NOMO-1 treated with dmso at 0.1 percent for 144 hours (cell line): ENCODE results near the gene GPA33.

Experiments used
- DNase-seq: peaks from one replicate; lab custom pipeline; 2025; ENCODE audit not compliant: unreplicated experiment; lab: John Stamatoyannopoulos, UW

Gene GPA33

DNA sequence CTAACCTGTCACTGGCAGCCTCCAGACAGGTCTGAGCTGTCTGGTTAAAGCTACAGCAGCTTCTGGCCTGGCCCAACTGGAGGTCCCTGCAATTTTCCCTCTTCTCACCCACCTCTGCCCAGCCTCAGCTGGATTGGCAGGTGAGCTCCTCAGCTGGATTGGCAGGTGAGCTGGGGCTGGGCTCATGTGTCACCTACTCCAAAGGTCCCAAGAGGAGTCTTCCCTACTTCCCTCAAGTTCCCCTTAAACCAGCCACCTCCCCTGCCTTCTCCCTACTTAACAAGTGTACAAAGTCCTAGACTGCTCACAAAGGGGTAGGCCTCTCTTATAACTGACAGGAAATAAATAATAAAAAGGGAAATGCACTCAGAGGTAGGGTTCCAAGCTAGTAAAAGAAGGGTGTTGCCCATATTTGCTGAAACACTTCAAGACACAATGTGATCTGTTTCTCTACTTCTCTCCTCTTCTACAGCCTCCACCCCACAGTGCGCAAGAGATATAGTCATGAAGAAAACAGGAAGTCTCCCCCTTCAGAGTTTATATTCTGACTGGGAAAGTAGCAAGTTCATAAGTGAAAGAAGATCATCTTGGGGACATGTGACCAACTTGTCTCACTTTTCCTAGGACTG lies at the start of gene GPA33:
TSS of gene GPA33 (minus strand) at position 64 of the 629 bp plus-strand sequence. CDS start 90 bp downstream, outside the sequence.
- DNase-seq, result peak; percentile 92

GRCh38 chr1:167138703-167139102 lies 48.5 kb upstream of the GPA33 start:
- no peak for DNase-seq

GRCh38 chr1:167137793-167138510 lies 47.8 kb upstream of the GPA33 start:
- DNase-seq, result no peak

DNA sequence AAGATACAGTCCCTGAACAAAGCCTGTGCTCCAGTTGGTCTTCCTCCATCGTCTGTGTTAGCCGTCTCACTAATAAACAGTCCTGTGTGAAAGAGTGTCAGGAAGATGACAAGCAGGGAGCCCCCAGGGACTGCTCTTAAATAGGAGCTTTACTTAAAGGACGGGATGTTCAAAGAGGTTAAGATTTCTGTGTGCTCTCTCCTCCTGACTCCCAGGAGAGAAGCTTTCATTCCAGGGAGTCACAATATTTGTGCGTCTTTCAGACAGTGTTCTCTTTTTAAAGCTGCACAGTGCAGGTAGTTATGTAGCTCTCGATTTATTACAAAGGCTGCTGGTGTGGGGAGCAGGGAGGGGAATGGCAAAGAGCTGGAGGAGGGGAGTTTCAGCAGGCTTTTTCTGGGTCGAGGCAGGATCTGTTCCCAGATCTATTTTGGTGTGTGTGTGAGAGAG lies 47.2 kb upstream of the GPA33 start:
- no peak for DNase-seq

DNA sequence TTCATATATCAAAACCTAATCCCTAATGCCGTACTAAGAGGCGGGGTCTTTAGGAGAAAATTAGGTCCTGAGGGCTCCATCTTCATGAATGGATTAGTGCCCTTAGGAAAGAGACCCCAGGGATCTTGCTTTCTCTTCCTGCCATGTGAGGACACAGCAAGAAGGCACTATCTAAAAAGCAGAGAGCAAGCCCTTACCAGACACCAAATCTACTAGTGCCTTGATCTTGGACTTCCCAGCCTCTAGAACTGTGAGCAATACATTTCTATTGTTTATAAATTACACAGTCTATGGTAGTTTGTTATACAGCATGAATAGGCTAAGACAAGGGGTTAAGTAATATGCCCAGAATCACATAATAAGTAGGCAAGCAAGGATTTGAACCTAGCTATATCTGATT lies 46.6 kb upstream of the GPA33 start:
- DNase-seq, result no peak

DNA sequence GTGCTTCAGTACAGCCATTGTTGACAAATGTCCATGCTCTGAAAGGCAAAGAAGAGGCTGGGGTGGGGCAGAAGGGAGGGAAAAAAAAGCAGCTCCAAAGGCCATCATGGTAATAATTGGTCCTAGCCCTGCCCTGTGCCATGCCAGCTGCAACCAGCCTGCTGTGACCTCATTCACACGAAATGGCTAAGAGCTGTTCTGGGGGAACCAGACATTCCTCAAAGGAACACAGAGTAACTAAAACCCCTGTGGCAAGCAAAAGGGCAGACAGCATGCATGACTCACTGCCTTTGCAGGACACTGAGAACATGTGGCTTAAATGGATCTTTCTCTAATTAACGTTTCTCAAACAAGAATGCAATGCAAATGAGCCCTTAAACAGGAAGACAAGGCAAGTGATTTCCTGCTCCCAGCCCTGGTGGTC lies 46.0 kb upstream of the GPA33 start:
- DNase-seq, result no peak

DNA sequence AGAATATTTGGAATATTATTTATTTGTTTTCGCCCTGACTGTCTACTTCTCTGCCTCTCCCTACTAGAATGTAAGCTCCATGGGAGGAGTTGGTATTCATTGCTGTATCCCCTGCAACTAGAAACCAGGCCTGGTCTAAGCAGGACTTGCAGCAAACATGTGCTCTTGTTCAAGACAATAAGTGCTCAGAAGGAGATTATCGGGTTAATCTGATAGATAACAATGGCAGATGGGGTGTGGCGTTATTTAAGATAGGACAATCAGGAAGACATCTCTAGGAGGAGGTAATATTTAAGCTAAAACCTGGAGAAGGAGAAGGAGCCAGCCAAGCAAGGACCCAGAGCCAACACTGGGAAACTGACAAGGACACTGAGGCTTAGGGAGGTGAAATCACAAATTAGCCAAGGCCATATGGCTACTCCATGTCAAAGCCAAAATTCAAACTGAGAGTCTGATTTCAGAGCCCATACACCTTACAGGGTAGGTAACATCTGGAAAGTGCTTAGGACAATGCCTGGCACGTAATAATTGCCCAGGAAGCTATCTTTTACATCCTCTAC lies 45.2 kb upstream of the GPA33 start:
- DNase-seq, result no peak

DNA sequence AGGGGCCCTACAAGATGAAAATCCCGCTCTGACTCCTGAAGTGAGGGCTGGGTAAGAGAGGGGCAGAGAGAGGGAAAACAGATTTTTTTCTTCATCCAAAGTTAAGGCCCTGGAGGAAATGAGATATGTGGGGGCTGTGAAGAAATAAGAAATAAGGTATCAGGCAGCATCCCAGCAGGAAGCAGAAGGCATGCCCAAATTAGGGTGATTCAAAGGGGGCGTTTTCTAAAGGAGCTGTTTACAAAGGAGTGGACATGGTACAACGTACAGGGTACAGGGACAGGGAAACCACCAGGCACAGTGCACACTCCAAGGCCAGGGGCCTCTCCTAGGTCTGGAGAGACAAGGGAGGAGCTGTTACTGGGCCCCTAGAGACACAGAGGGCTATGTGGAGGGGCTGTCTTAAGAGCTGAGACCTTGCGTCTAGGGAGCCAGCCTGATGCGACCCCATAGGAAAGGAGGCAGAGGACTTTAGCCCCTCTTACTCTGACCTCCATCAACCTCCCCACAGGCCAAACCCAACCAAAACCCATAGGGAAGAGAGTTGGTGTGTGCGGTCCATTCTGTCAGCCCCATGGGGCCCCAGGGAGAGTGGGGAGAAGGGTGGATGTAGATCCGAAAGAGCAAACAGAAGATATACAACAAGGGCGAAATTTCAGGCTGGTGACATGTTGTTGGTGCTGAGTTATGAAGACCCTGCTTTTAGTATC lies 42.3 kb upstream of the GPA33 start:
- DNase-seq, result no peak

DNA sequence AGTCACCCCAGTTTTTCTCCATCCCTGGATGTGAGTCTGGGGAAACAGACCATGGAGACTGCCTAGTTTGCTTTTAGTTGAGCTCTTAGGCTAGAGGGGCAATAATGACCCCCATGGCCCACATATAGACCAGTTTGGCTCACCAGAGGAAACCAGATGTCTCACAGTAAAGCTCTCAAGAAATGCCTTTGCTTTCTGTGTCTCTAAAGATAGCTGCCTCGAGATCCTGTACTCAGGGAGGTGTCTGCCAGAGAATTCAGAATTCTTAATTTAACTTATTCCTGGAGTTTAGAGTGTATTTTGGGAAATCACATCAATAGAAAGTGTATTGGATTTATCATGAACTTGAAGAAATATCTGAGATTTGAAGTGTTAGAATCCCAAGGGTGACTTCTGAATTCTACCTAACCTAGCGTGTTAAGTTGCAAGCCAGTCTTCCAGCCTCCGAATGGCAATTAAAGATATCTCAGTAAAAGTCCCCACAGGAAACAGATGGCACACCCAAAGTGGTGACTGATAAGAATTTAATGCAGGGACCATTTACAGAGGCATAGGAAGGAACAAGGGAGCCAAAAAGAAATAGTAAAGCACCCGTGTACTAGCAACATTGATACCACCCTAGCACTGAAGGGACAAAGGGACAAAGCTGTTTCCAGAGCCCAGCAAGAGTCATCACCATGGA lies 40.8 kb upstream of the GPA33 start:
- DNase-seq, result no peak

DNA sequence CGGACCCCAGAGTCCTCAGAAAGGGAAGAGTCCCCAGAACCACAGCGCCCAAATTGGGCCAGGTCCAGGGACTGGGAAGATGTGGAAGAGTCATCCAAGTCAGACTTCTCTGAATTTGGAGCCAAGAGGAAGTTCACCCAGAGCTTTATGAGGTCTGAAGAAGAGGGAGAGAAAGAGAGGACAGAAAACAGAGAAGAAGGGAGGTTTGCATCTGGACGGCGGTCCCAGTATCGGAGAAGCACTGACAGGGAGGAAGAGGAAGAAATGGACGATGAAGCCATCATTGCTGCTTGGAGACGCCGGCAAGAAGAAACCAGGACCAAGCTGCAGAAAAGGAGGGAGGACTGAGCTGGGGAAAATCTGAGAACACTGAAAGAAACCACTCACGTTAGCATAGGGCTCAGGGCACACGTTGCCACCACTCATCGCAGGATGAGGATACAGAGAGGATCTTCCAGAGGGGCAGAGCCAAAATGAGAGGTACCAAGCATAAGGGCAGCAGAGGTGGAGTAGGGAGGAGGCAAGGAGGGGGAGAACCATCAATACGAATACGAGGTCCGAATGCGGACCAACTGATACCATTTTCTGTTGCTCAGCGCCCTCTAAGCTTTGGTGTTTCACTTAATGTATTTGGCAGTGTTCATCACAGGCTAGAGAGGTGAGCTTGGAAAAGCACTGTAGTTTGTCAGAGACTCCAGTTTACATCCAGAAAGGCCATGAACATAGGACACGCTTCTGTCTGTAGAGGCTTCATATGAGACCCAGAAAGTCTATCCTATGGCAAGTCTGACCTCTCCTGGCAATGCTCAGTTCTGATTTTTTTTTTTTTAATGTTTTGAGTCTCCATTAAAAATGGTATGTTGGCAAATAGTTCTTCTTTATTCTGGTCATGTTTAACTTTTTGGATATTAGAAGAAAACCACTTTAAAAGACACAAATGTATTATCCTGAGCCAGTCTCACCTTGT lies 38.4 kb upstream of the GPA33 start:
- DNase-seq, result no peak

GRCh38 chr1:167127661-167128060 lies 37.5 kb upstream of the GPA33 start:
- no peak for DNase-seq

DNA sequence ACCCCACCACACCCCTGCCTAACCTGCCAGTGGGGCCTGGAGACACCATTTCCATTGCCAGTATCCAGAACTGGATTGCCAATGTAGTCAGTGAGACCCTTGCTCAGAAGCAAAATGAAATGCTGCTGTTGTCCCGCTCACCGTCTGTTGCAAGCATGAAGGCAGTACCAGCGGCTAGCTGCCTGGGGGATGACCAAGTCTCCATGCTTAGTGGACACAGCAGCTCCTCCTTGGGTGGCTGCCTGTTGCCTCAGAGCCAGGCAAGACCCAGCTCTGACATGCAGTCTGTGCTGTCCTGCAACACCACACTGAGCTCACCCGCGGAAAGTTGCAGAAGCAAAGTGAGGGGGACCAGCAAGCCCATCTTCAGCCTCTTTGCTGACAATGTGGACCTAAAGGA lies 37.1 kb upstream of the GPA33 start:
- no peak for DNase-seq

GRCh38 chr1:167126811-167127210 lies 36.6 kb upstream of the GPA33 start:
- DNase-seq, result no peak

DNA sequence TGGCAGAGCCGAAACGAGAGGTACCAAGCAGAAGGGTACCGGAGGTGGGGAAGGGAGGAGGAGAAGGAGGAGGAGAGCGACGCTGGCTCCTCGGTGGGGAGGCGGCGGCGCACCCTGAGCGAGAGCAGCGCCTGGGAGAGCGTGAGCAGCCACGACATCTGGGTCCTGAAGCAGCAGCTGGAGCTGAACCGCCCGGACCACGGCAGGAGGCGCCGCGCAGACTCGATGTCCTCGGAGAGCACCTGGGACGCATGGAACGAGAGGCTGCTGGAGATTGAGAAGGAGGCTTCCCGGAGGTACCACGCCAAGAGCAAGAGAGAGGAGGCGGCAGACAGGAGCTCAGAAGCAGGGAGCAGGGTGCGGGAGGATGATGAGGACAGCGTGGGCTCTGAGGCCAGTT lies 36.1 kb upstream of the GPA33 start:
- DNase-seq, result no peak

DNA sequence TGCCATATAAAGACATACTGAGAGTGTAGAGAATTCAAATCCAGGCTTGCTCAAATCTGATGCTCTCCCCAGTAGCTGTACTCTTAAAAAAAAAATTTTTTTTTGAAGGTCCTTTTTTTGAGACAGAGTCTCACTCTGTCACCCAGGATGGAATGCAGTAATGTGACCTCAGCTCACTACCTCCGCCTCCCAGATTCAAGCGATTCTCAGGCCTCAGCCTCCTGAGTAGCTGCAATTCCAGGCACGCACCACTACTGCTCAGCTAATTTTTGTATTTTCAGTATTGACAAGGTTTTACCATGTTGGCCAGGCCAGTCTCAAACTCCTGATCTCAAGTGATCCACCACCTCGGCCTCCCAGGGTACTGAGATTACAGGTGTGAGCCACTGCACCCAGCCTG lies 32.4 kb upstream of the GPA33 start:
- no peak for DNase-seq

DNA sequence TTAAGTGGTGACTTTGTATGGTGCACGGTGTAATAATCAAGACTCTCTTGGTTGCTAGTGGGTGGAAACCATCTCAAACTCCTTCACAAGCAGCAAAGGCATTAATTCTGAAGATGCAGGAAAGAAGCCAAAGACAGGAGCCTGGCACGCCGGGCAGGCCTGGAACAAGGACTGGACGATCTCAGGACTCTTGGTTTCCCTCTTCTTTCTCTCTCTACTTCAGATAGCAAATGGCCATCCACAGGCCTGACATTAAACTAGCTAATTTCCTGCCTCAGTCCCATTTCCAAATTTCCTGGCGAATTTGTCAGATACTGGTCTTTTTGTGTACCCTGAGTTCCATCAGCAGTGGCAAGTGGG lies 31.9 kb upstream of the GPA33 start:
- DNase-seq, result no peak

DNA sequence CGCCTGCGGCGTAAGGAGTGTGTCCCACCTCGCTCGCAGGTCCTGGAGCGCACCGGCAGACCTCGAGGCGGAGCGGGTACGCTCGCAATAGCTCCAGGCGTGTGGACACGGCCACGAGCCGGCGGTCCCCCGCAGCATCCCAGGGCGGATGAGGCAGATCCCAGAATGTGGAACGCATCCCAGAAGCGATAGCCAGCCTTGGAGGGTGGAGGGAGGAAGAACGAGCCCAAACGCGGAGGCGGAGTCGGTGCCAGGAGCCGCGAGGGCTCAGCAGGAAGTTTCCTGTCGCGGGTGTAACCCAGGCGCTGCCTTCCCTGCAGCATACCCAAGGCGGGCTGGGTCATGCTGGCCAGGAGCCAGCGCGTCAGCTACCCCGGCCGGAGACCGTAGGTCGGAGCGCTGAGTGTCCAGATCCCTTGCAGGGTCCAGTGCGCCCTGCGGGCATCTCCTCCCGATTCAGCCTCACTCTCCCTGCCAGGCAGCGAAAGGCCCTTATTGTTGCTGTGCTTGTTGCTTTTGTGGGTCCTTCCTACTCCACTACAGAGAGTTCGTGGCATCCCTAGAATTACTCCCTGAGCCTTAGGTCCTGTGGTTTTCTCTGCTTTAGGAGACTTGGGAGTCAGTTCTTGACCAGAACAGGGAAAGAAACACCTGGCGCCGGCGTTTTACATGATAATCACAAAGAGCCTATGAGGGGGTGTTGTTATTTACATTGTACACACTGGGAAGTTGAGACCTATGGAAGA lies 31.4 kb upstream of the GPA33 start:
- DNase-seq, result no peak

DNA sequence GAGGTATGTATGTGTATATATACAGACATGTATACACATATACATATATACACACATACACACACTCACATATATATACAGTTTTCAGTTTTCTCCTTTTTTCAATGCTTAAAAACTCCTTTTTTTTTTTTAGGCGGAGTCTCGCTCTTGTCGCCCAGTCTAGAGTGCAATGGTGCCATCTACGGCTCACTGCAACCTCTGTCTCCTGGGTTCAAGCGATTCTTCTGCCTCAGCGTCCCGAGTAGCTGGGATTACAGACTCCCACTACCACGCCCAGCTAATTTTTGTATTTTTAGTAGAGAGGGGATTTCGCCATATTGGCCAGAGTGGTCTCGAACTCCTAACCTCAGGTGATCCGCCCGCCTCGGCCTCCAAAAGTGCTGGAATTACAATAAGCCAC lies 30.7 kb upstream of the GPA33 start:
- no peak for DNase-seq

DNA sequence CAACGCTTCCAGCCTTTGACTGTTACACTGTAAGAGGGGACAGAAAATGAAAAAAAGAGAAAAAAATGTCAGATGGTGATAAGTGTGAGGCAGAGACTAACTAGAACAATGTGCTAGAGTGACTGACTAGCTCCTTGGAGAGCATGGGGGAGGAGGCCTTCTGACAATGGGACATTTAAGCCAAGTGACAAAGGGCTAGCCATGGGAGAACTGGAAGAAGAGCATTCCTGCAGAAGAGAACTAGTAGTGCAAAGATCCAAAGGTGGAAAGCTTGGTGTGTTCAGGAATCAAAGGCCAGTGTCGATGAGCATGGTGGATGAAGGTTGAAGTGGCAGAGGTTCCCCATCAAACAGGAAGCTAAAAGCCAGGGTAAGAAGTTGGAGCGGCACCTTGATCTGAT lies 29.5 kb upstream of the GPA33 start:
- DNase-seq, result no peak

DNA sequence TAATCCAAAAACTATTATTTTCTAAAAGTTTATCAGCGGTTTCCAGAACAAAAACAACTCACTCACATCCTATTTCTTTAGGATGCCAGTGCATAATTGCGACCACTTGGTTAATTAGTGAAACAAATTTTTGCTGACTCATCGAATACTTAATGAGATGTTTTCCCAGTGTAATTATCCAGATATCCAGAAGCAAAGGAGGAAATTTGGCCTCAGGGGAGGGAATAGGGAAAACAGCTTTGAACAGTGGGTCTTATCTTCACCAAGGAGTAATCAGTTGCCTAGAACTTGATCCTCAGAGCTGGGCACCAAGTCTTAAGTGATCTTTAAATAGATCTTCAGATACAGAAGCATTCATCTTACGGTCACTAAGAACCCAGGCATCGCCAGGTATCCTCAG lies 28.0 kb upstream of the GPA33 start:
- no peak for DNase-seq
